ENCODE data around the gene SLC7A9. TPM values are rescaled to one million over a fixed set of nuclear protein-coding genes. Genes with fewer than 3 reads are reported as not detected.
A peak's percentile ranks its signal among the peaks of the same experiment; 100 is the strongest.

SLC7A9 gene
- polyA plus RNA-seq, 2 of the 4 experiments (the other 2 are of a cell fraction) = 0.50 to 0.62 TPM

DNA sequence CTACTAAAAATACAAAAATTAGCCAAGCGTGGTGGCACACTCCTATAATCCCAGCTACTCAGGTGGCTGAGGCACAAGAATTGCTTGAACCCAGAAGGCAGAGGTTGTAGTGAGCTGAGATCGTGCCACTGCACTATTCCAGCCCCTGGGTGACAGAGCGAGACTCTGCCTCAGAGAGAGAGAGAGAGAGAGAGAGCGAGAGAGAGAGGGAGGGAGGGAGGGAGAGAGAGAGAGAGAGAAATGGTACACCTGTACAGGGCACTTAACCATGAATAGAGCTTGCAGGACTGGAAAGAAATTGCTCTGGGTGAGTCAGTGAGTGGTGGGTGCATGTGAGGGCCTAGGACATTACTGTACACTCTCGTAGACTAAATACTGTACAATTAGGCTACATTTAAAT is 40.5 kb upstream of the SLC7A9 start:
- FAIRE-seq = no peak
- no peak overlapping the region for H3K4me3 ChIP-seq
- POLR2A ChIA-PET = no interaction called here
- no peak overlapping the region for H3K27ac ChIP-seq
- peaks cover 7% of the 10 kb centered on the region; the same call in 2 of the 3 replicates for H3K9me3 ChIP-seq
- H3K4me1 ChIP-seq = no peaks in the 10 kb centered on the region
- TF ChIP-seq, protein P1, sequence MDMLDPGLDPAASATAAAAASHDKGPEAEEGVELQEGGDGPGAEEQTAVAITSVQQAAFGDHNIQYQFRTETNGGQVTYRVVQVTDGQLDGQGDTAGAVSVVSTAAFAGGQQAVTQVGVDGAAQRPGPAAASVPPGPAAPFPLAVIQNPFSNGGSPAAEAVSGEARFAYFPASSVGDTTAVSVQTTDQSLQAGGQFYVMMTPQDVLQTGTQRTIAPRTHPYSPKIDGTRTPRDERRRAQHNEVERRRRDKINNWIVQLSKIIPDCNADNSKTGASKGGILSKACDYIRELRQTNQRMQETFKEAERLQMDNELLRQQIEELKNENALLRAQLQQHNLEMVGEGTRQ (IDR thresholded peaks at IDR 0.05) = no peak
- TF ChIP-seq HOXA7 (CRISPR knock-in tag; IDR thresholded peaks at IDR 0.05) = no peak
- TF ChIP-seq CHD2 (IDR thresholded peaks at IDR 0.05; ENCODE audit: low read length, partially characterized antibody) = no peak
- TF ChIP-seq, protein P2, sequence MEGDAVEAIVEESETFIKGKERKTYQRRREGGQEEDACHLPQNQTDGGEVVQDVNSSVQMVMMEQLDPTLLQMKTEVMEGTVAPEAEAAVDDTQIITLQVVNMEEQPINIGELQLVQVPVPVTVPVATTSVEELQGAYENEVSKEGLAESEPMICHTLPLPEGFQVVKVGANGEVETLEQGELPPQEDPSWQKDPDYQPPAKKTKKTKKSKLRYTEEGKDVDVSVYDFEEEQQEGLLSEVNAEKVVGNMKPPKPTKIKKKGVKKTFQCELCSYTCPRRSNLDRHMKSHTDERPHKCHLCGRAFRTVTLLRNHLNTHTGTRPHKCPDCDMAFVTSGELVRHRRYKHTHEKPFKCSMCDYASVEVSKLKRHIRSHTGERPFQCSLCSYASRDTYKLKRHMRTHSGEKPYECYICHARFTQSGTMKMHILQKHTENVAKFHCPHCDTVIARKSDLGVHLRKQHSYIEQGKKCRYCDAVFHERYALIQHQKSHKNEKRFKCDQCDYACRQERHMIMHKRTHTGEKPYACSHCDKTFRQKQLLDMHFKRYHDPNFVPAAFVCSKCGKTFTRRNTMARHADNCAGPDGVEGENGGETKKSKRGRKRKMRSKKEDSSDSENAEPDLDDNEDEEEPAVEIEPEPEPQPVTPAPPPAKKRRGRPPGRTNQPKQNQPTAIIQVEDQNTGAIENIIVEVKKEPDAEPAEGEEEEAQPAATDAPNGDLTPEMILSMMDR (IDR thresholded peaks at IDR 0.05) = no peak
- TF ChIP-seq HDAC2 (IDR thresholded peaks at IDR 0.05) = no peak
- TF ChIP-seq, protein P3, sequence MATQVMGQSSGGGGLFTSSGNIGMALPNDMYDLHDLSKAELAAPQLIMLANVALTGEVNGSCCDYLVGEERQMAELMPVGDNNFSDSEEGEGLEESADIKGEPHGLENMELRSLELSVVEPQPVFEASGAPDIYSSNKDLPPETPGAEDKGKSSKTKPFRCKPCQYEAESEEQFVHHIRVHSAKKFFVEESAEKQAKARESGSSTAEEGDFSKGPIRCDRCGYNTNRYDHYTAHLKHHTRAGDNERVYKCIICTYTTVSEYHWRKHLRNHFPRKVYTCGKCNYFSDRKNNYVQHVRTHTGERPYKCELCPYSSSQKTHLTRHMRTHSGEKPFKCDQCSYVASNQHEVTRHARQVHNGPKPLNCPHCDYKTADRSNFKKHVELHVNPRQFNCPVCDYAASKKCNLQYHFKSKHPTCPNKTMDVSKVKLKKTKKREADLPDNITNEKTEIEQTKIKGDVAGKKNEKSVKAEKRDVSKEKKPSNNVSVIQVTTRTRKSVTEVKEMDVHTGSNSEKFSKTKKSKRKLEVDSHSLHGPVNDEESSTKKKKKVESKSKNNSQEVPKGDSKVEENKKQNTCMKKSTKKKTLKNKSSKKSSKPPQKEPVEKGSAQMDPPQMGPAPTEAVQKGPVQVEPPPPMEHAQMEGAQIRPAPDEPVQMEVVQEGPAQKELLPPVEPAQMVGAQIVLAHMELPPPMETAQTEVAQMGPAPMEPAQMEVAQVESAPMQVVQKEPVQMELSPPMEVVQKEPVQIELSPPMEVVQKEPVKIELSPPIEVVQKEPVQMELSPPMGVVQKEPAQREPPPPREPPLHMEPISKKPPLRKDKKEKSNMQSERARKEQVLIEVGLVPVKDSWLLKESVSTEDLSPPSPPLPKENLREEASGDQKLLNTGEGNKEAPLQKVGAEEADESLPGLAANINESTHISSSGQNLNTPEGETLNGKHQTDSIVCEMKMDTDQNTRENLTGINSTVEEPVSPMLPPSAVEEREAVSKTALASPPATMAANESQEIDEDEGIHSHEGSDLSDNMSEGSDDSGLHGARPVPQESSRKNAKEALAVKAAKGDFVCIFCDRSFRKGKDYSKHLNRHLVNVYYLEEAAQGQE (IDR thresholded peaks at IDR 0.05) = no peak
- no peak for TF ChIP-seq ESRRA (IDR thresholded peaks at IDR 0.05; ENCODE audit: borderline replicate concordance, low read length)
- TF ChIP-seq, protein P4, sequence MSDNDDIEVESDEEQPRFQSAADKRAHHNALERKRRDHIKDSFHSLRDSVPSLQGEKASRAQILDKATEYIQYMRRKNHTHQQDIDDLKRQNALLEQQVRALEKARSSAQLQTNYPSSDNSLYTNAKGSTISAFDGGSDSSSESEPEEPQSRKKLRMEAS (IDR thresholded peaks at IDR 0.05) = no peak
- TF ChIP-seq FOXS1 (CRISPR knock-in tag; IDR thresholded peaks at IDR 0.05) = no peak
- no peak for TF ChIP-seq ZNF302 (CRISPR knock-in tag; IDR thresholded peaks at IDR 0.05)
- TF ChIP-seq CEBPB (IDR thresholded peaks at IDR 0.05) = no peak
- TF ChIP-seq ZSCAN20 (CRISPR knock-in tag; IDR thresholded peaks at IDR 0.05) = no peak
- H3K4me2 ChIP-seq = no peak overlapping the region
- WGBS (ENCODE audit: missing lambda C conversion rate) = 93% methylated on average over 5 of the region's 5 CpGs
- DNase-seq (ENCODE audit: low read depth in 1 of 2, low spot score in 1 of 2) = no peak
- no peak for ATAC-seq
- CTCF ChIA-PET = interaction anchor here (0.7 kb wide), 2 partner anchors 16 to 1778 kb away, joined by 3 to 4 read pairs; no protein-coding TSS in a partner anchor

DNA sequence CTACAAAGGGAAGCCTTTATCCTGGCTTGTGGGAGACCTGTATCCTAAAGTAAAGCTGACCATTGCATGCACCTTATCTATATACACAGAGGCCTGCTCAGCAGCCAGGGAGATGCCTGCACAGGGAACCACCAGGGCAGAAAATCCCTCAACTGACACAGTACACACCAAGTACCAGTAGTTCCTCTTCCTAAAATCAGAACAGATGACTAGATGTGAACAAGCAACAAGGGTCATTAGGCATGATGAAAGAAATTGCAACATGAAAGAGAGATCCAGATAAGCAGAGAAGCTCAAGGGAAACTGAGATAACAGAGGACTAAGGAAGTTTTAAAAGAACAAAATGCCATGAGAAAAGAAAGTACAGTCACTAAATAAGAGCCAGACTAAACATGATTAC is 39.7 kb upstream of the SLC7A9 start:
- peaks cover 7% of the 10 kb centered on the region; the same call in 2 of the 3 replicates for H3K9me3 ChIP-seq
- FAIRE-seq = peak; percentile 88
- no peak for DNase-seq (ENCODE audit: low read depth in 1 of 2, low spot score in 1 of 2)
- no peak for ATAC-seq
- no peaks in the 10 kb centered on the region for H3K4me1 ChIP-seq
- POLR2A ChIA-PET = no interaction called here
- H3K4me3 ChIP-seq = no peak overlapping the region
- no peak overlapping the region for H3K27ac ChIP-seq
- CTCF ChIA-PET = interaction anchor here (0.5 to 1.7 kb wide), 6 partner anchors 17 to 1395 kb away, joined by 3 to 4 read pairs (median 4); no protein-coding TSS in a partner anchor
- no peak overlapping the region for H3K4me2 ChIP-seq
- no peak for TF ChIP-seq TP53 (CRISPR knock-in tag; IDR thresholded peaks at IDR 0.05)
- no peak for TF ChIP-seq CEBPB (IDR thresholded peaks at IDR 0.05)
- TF ChIP-seq KDM5A (IDR thresholded peaks at IDR 0.05) = no peak
- TF ChIP-seq JUNB (IDR thresholded peaks at IDR 0.05) = no peak
- TF ChIP-seq RCOR1 (IDR thresholded peaks at IDR 0.05; ENCODE audit: low read depth, low read length) = no peak
- TF ChIP-seq CBX8 (IDR thresholded peaks at IDR 0.05) = no peak
- no peak for TF ChIP-seq TFCP2L1 (CRISPR knock-in tag; IDR thresholded peaks at IDR 0.05)
- TF ChIP-seq, protein P3 (IDR thresholded peaks at IDR 0.05) = no peak
- TF ChIP-seq EHMT2 (IDR thresholded peaks at IDR 0.05; ENCODE audit: low read depth) = no peak
- no peak for TF ChIP-seq FOSB (CRISPR knock-in tag; IDR thresholded peaks at IDR 0.05)
- TF ChIP-seq, protein P5, sequence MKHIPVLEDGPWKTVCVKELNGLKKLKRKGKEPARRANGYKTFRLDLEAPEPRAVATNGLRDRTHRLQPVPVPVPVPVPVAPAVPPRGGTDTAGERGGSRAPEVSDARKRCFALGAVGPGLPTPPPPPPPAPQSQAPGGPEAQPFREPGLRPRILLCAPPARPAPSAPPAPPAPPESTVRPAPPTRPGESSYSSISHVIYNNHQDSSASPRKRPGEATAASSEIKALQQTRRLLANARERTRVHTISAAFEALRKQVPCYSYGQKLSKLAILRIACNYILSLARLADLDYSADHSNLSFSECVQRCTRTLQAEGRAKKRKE (CRISPR knock-in tag; IDR thresholded peaks at IDR 0.05; ENCODE audit: low read depth) = no peak
- TF ChIP-seq PHF8 (IDR thresholded peaks at IDR 0.05; ENCODE audit: borderline replicate concordance, low read depth) = no peak
- TF ChIP-seq MAZ (IDR thresholded peaks at IDR 0.05; ENCODE audit: borderline replicate concordance, low read depth, low read length) = no peak
- no peak for TF ChIP-seq CHD2 (IDR thresholded peaks at IDR 0.05; ENCODE audit: low read length, partially characterized antibody)
- no peak for TF ChIP-seq MAFK (IDR thresholded peaks at IDR 0.05; ENCODE audit: partially characterized antibody)
- TF ChIP-seq, protein P2 (IDR thresholded peaks at IDR 0.05) = no peak
